ENCODE measurements around the gene SMIM45.

DNA sequence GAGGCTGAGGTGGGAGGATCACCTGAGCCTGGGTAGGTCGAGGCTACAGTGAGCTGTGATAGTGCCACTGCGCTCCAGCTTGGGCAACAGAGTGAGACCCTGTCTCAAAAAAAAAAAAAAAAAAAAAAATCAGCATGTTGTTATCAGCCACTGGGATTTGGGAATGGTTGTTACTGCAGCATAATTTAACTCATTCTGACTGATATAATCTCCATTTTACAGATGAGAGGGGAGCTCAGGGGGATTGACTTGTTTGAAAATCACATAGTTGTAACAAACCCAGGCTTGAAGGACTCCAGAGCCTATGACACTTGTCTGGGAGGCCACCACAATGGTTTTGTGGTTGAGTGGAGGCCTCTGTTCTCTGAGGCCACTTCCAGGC lies 14.3 kb downstream of the SMIM45 start:
- TF ChIP-seq, protein P1, sequence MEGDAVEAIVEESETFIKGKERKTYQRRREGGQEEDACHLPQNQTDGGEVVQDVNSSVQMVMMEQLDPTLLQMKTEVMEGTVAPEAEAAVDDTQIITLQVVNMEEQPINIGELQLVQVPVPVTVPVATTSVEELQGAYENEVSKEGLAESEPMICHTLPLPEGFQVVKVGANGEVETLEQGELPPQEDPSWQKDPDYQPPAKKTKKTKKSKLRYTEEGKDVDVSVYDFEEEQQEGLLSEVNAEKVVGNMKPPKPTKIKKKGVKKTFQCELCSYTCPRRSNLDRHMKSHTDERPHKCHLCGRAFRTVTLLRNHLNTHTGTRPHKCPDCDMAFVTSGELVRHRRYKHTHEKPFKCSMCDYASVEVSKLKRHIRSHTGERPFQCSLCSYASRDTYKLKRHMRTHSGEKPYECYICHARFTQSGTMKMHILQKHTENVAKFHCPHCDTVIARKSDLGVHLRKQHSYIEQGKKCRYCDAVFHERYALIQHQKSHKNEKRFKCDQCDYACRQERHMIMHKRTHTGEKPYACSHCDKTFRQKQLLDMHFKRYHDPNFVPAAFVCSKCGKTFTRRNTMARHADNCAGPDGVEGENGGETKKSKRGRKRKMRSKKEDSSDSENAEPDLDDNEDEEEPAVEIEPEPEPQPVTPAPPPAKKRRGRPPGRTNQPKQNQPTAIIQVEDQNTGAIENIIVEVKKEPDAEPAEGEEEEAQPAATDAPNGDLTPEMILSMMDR (IDR thresholded peaks at IDR 0.05; ENCODE audit: low read depth, low read length) = no peak
- TF ChIP-seq EZH2phosphoT487 (IDR thresholded peaks at IDR 0.05; ENCODE audit: low read depth) = no peak
